Liver (tissue), 9 donors: ENCODE data around the gene TOLLIP. TPM values are rescaled to one million over a fixed set of nuclear protein-coding genes. Genes with fewer than 3 reads are reported as not detected.

Source experiments
- DNase-seq: peaks from one replicate; pipeline ENCODE4 v3.0.0-alpha.2; 2017; ENCODE audit warnings: low spot score
- H3K27ac ChIP-seq, 2 donors: one replicate each; pipeline ENCODE4 v1.7.0; 2013; ENCODE audit warnings: inconsistent platforms in 2 of 2, low read length in 2 of 2, control low read depth in 1 of 2, low read depth in 1 of 2, mild to moderate bottlenecking in 1 of 2
- H3K27me3 ChIP-seq, 4 donors: one replicate each; pipeline versions ENCODE4 v1.6.1 to v1.7.0; 2013; ENCODE audit warnings: low read length in 3 of 4, inconsistent platforms in 1 of 4, mild to moderate bottlenecking in 1 of 4, moderate library complexity in 1 of 4; ENCODE audit not compliant: control insufficient read depth in 4 of 4, insufficient read depth in 4 of 4
- H3K36me3 ChIP-seq, 4 donors: one replicate each; pipeline versions ENCODE4 v1.6.1 to v1.7.0; 2013; ENCODE audit warnings: low read length in 3 of 4, mild to moderate bottlenecking in 3 of 4, low read depth in 1 of 4, moderate library complexity in 1 of 4; ENCODE audit not compliant: control insufficient read depth in 4 of 4, insufficient read depth in 3 of 4
- H3K4me1 ChIP-seq, 4 donors: one replicate each; pipeline versions ENCODE4 v1.6.1 to v1.7.0; 2013; ENCODE audit warnings: low read length in 3 of 4, mild to moderate bottlenecking in 3 of 4, moderate library complexity in 1 of 4; ENCODE audit not compliant: control insufficient read depth in 4 of 4, insufficient read depth in 4 of 4
- H3K4me3 ChIP-seq, 3 donors: one replicate each; pipeline versions ENCODE4 v1.6.1 to v1.7.0; 2013; ENCODE audit warnings: low read length in 3 of 3, control low read depth in 1 of 3, low read depth in 1 of 3, mild to moderate bottlenecking in 1 of 3
- H3K9ac ChIP-seq, 2 donors: one replicate each; pipeline ENCODE4 v1.7.0; 2013; ENCODE audit warnings: low read length in 2 of 2, mild to moderate bottlenecking in 2 of 2, moderate library complexity in 2 of 2, control low read depth in 1 of 2, low read depth in 1 of 2
- H3K9me3 ChIP-seq, 4 donors: one replicate each; pipeline versions ENCODE4 v1.6.1 to v1.7.0; 2013; ENCODE audit warnings: low read length in 3 of 4; ENCODE audit not compliant: control insufficient read depth in 4 of 4
- ATF3 ChIP-seq: IDR thresholded peaks from 2 replicates; pipeline ENCODE4 v1.6.1; 2016; ENCODE audit warnings: antibody characterized with exemption
- CTCF ChIP-seq: fragments of 150-350 bp; IDR thresholded peaks from 2 replicates; pipeline ENCODE4 v1.5.1; 2017; ENCODE audit warnings: improper control_type of control experiment, low read depth, low read length; ENCODE audit not compliant: missing input control
- EGR1 ChIP-seq, 2 donors: IDR thresholded peaks; 2 replicates each; pipeline ENCODE4 v1.6.1; 2016 to 2018; ENCODE audit warnings: antibody characterized with exemption in 2 of 2, low read depth in 2 of 2
- FOXA1 ChIP-seq: IDR thresholded peaks from 2 replicates; pipeline ENCODE4 v1.6.1; 2016; ENCODE audit warnings: antibody characterized with exemption
- FOXA2 ChIP-seq: IDR thresholded peaks from 2 replicates; pipeline ENCODE4 v1.6.1; 2016; ENCODE audit warnings: antibody characterized with exemption
- GABPA ChIP-seq, 2 donors: IDR thresholded peaks in 1 of 2; conservative IDR thresholded peaks in 1 of 2; 2 replicates each; pipeline ENCODE4 v1.6.1; 2016; ENCODE audit warnings: antibody characterized with exemption in 2 of 2, mild to moderate bottlenecking in 1 of 2, moderate library complexity in 1 of 2
- HNF4A ChIP-seq, 2 donors: conservative IDR thresholded peaks; 2 replicates each; pipeline ENCODE4 v1.6.1; 2016; ENCODE audit warnings: antibody characterized with exemption in 2 of 2, mild to moderate bottlenecking in 2 of 2
- HNF4G ChIP-seq: IDR thresholded peaks from 2 replicates; pipeline ENCODE4 v1.6.1; 2016; ENCODE audit warnings: antibody characterized with exemption
- JUND ChIP-seq, 2 donors: IDR thresholded peaks; 2 replicates each; pipeline ENCODE4 v1.6.1; 2016; ENCODE audit warnings: antibody characterized with exemption in 2 of 2
- MAX ChIP-seq: IDR thresholded peaks from 2 replicates; pipeline ENCODE4 v1.6.1; 2016; ENCODE audit warnings: antibody characterized with exemption
- NR2F2 ChIP-seq: IDR thresholded peaks from 2 replicates; pipeline ENCODE4 v1.6.1; 2016; ENCODE audit warnings: antibody characterized with exemption
- RAD21 ChIP-seq, 2 donors: IDR thresholded peaks; 2 replicates each; pipeline ENCODE4 v1.6.1; 2016; ENCODE audit warnings: antibody characterized with exemption in 2 of 2, mild to moderate bottlenecking in 2 of 2
- REST ChIP-seq: IDR thresholded peaks from 2 replicates; pipeline ENCODE4 v1.6.1; 2016; ENCODE audit warnings: antibody characterized with exemption, mild to moderate bottlenecking
- RXRA ChIP-seq, 2 donors: IDR thresholded peaks; 2 replicates each; pipeline ENCODE4 v1.6.1; 2017 to 2018; ENCODE audit warnings: antibody characterized with exemption in 2 of 2, mild to moderate bottlenecking in 1 of 2
- SP1 ChIP-seq: IDR thresholded peaks from 2 replicates; pipeline ENCODE4 v1.6.1; 2018; ENCODE audit warnings: antibody characterized with exemption, mild to moderate bottlenecking
- TAF1 ChIP-seq: conservative IDR thresholded peaks from 2 replicates; pipeline ENCODE4 v1.6.1; 2016; ENCODE audit warnings: antibody characterized with exemption, mild to moderate bottlenecking
- YY1 ChIP-seq: IDR thresholded peaks from 2 replicates; pipeline ENCODE4 v1.6.1; 2016; ENCODE audit warnings: antibody characterized with exemption, mild to moderate bottlenecking
- ZBTB33 ChIP-seq: IDR thresholded peaks from 2 replicates; pipeline ENCODE4 v1.6.1; 2016; ENCODE audit warnings: antibody characterized with exemption
- WGBS: extraction: QIAGEN DNeasy Blood & Tissue Kit; methylation state at CpG from one replicate; pipeline ENCODE4 v1.1.7; 2013; 5-methylcytosine and 5-hydroxymethylcytosine counted together
- polyA plus RNA-seq, 2 donors: library from polyadenylated mRNA; stranded (reverse) in 1 of 2; unstranded in 1 of 2; fragments of 200-250 nt in 1 of 2; fragments of >200 nt in 1 of 2; fragmentation: Nextera tagmentation in 1 of 2; extraction: Ambion mirVana in 1 of 2; gene quantifications; one replicate each; pipeline versions ENCODE4 v1.2.1 to v1.2.3, GENCODE V29; 2013 to 2015
- total RNA-seq, 2 donors: library from RNA; depleted of rRNA; stranded (reverse); fragments of >200 nt; gene quantifications; one replicate each; pipeline ENCODE4 v1.2.3, GENCODE V29; 2014
- donor health status: healthy.
- donor health status: healthy.
- donor health status: healthy.
- donor health status: healthy.
- donor health status: healthy.

TOLLIP gene
- total and polyA plus RNA-seq, 4 donors, result 27.5 to 102 (median 72.9) TPM

- TF ChIP-seq ZBTB33, result no peak
These were observed 3.9 kb downstream of the TOLLIP start (continued) for GRCh38 chr11:1305501-1306056.

- no peaks in the 10 kb centered on the region for H3K27me3 ChIP-seq
- H3K9ac ChIP-seq, result peak overlapping the region; percentile 61 to 91
- peak; percentile 34 for DNase-seq
- peaks cover 28 to 86% (median 59%) of the 10 kb centered on the region in 4 donors for H3K4me1 ChIP-seq
- H3K36me3 ChIP-seq, result no peaks in the 10 kb centered on the region
- 39% methylated on average over 13 of the region's 13 CpGs for WGBS
- H3K27ac ChIP-seq, result peak overlapping the region; percentile 86 to 89
- H3K4me3 ChIP-seq, result peak overlapping the region; percentile 37 to 44 (median 43)
- H3K9me3 ChIP-seq, result no peaks in the 10 kb centered on the region
- TF ChIP-seq SP1, result no peak
- TF ChIP-seq YY1, result no peak
- TF ChIP-seq NR2F2, result no peak
- TF ChIP-seq EGR1 (IDR thresholded peaks at IDR 0.05; ENCODE audit: low read depth in 2 of 2), result no peak
- TF ChIP-seq ATF3, result no peak
- no peak for TF ChIP-seq FOXA1
- TF ChIP-seq HNF4A (conservative IDR thresholded peaks at IDR 0.05), result no peak
- TF ChIP-seq CTCF, result no peak
- TF ChIP-seq ZBTB33, result no peak
- TF ChIP-seq FOXA2, result no peak
- TF ChIP-seq HNF4G, result no peak
- TF ChIP-seq TAF1, result no peak
- no peak for TF ChIP-seq RXRA (IDR thresholded peaks at IDR 0.05)
- no peak for TF ChIP-seq RAD21 (IDR thresholded peaks at IDR 0.05)
- no peak for TF ChIP-seq MAX
- TF ChIP-seq GABPA (IDR thresholded peaks at IDR 0.05 in 1 of 2, conservative IDR thresholded peaks at IDR 0.05 in 1 of 2), result no peak
- TF ChIP-seq REST, result no peak
- TF ChIP-seq JUND (IDR thresholded peaks at IDR 0.05), result no peak
These were observed 4.4 kb downstream of the TOLLIP start for GRCh38 chr11:1305063-1305495.
